A673 (cell line): ENCODE data around the gene CEP41.

Source experiments
- EZH2 ChIP-seq: fragments of 200-600 bp; sonication (generic); IDR thresholded peaks from 2 replicates; pipeline ENCODE4 v1.6.1; 2017; ENCODE audit warnings: borderline replicate concordance, low read depth, mild to moderate bottlenecking, mixed read lengths, antibody characterized with exemption, low read length; ENCODE audit not compliant: poor library complexity, severe bottlenecking
- TF ChIP-seq, protein P1 (sequence below): fragments of 300-800, 200-600 bp; sonication (generic); conservative IDR thresholded peaks from 2 replicates; pipeline ENCODE4 v1.5.1; 2017; ENCODE audit warnings: low read depth, mild to moderate bottlenecking, antibody characterized with exemption, low read length, moderate library complexity, mixed read lengths

DNA sequence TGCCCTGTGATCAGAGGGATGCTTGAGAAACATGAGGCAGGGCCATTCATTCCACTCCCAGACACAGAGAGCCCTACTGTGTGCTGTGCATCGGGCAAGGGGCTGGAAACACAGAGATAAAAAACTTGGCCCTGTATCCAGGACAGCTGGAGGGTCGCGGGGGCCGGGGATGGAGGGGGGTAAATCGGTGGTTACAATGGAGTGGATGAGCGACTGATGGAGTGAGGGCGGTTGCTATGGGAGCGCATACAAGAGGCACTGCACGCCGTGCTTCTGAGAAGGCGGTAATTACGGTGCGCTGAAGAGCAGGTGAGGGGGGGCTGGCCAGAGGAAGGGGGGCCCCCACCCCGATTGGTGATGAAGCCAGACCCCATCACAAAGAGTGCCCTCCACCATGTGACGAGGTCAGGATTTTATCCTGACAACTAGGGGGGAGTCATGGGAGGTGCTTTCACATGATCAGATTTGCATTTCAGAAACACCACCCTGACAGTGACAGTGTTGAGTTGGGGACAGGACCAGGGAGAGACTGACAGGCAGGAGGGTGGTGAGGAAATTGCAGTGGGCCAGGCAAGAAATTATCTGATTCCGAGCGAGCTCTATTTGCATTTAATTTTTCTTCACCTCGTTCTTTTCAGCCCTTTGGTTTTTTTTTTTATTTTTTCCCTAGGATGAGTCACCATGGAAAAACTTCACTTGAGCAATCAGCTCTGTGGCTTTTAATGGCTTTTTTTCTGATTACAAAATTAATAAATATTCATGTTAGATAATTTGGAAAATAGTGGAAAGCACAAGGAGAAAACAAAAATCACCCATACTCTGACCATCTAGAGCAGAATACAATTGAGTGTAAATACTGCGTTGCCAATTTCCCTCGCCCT is 88.4 kb downstream of the CEP41 start:
- no peak for TF ChIP-seq EZH2
- TF ChIP-seq, protein P1, sequence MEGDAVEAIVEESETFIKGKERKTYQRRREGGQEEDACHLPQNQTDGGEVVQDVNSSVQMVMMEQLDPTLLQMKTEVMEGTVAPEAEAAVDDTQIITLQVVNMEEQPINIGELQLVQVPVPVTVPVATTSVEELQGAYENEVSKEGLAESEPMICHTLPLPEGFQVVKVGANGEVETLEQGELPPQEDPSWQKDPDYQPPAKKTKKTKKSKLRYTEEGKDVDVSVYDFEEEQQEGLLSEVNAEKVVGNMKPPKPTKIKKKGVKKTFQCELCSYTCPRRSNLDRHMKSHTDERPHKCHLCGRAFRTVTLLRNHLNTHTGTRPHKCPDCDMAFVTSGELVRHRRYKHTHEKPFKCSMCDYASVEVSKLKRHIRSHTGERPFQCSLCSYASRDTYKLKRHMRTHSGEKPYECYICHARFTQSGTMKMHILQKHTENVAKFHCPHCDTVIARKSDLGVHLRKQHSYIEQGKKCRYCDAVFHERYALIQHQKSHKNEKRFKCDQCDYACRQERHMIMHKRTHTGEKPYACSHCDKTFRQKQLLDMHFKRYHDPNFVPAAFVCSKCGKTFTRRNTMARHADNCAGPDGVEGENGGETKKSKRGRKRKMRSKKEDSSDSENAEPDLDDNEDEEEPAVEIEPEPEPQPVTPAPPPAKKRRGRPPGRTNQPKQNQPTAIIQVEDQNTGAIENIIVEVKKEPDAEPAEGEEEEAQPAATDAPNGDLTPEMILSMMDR: no peak
